HG03095 (cell line): ENCODE results near the gene PTDSS2.

Source experiments
- ATAC-seq: cut with Tn5 transposase; IDR thresholded peaks from one replicate; pipeline ENCODE4 v1.9.1; 2021; ENCODE audit warnings: moderate library complexity; ENCODE audit not compliant: unreplicated experiment

Gene PTDSS2

GRCh38 chr11:445765-446588 is 4.1 kb upstream of the PTDSS2 start:
- no peak for ATAC-seq

- ATAC-seq, result no peak
These were observed 3.2 kb upstream of the PTDSS2 start for GRCh38 chr11:446891-447290.

- peak; percentile 46 for ATAC-seq
These were observed 2.0 kb upstream of the PTDSS2 start for GRCh38 chr11:447923-448731.

GRCh38 chr11:450809-451451 is 851 bp downstream of the PTDSS2 start:
- no peak for ATAC-seq

GRCh38 chr11:451738-452137 is 1.7 kb downstream of the PTDSS2 start:
- no peak for ATAC-seq

- no peak for ATAC-seq
These were observed 2.2 kb downstream of the PTDSS2 start for GRCh38 chr11:452203-452744.

- ATAC-seq, result no peak
These were observed 2.9 kb downstream of the PTDSS2 start for GRCh38 chr11:452916-453527.

GRCh38 chr11:453564-453963 is 3.5 kb downstream of the PTDSS2 start:
- ATAC-seq, result no peak

GRCh38 chr11:454043-454442 is 4.0 kb downstream of the PTDSS2 start:
- no peak for ATAC-seq

GRCh38 chr11:454801-455565 is 4.9 kb downstream of the PTDSS2 start:
- ATAC-seq, result no peak

GRCh38 chr11:455566-456147 is 5.6 kb downstream of the PTDSS2 start:
- no peak for ATAC-seq

- ATAC-seq, result peak; percentile 58
These were observed 6.5 kb downstream of the PTDSS2 start for GRCh38 chr11:456533-456932.

GRCh38 chr11:457111-457760 is 7.2 kb downstream of the PTDSS2 start:
- no peak for ATAC-seq

- no peak for ATAC-seq
These were observed 9.6 kb downstream of the PTDSS2 start for GRCh38 chr11:459511-460220.

GRCh38 chr11:460331-461199 is 10.5 kb downstream of the PTDSS2 start:
- no peak for ATAC-seq

- ATAC-seq, result no peak
These were observed 11.5 kb downstream of the PTDSS2 start for GRCh38 chr11:461626-462025.

GRCh38 chr11:462107-462890 is 12.2 kb downstream of the PTDSS2 start:
- ATAC-seq, result no peak
